Panc1 (cell line): ENCODE data around the gene TOX3.

ENCODE experiments used
- SIN3A ChIP-seq: IDR thresholded peaks from 2 replicates; pipeline ENCODE4 v1.6.1; 2012; ENCODE audit warnings: low read depth, mild to moderate bottlenecking, low read length, moderate library complexity, borderline replicate concordance; ENCODE audit not compliant: insufficient read depth
- TCF7L2 ChIP-seq: IDR thresholded peaks from 2 replicates; pipeline ENCODE4 v1.6.1; 2011; ENCODE audit warnings: mild to moderate bottlenecking, low read depth, low read length, inconsistent platforms
- TF ChIP-seq, protein P1 (sequence below): fragments of 450-650 bp; IDR thresholded peaks from 2 replicates; pipeline ENCODE4 v1.5.1; 2017; ENCODE audit warnings: mild to moderate bottlenecking

DNA sequence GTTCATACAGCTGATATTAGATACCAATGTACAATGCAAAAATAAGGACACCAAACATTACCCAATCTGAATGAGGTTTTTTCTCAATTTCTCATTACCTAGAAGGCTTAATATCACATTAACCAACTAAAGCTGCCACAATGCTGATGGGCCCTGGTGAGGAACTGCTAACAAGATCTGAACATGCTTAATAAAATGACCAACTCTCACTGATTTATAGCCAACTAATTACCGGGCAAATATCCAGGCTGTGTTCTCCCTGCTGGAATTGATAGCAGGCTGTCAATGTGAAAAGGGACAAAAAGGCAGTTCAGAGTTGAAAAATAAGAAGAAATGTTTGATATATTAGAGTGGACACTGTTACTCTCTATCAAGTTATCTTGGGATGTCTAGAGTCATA, 124.6 kb downstream of the TOX3 start:
- TF ChIP-seq SIN3A (no peak), TCF7L2 (no peak)
- TF ChIP-seq, protein P1, sequence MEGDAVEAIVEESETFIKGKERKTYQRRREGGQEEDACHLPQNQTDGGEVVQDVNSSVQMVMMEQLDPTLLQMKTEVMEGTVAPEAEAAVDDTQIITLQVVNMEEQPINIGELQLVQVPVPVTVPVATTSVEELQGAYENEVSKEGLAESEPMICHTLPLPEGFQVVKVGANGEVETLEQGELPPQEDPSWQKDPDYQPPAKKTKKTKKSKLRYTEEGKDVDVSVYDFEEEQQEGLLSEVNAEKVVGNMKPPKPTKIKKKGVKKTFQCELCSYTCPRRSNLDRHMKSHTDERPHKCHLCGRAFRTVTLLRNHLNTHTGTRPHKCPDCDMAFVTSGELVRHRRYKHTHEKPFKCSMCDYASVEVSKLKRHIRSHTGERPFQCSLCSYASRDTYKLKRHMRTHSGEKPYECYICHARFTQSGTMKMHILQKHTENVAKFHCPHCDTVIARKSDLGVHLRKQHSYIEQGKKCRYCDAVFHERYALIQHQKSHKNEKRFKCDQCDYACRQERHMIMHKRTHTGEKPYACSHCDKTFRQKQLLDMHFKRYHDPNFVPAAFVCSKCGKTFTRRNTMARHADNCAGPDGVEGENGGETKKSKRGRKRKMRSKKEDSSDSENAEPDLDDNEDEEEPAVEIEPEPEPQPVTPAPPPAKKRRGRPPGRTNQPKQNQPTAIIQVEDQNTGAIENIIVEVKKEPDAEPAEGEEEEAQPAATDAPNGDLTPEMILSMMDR: no peak
